Fibroblast of skin of abdomen (primary cell): ENCODE results near the gene SDHB.
A peak's percentile ranks its signal among the peaks of the same experiment; 100 is the strongest.

ENCODE experiments used
- DNase-seq: peaks from one replicate; pipeline ENCODE4 v3.0.0-alpha.2; 2013

Gene SDHB

GRCh38 chr1:17075470-17076255 is 21.8 kb upstream of the SDHB start:
- no peak for DNase-seq

- no peak for DNase-seq
Measured at GRCh38 chr1:17071794-17072193, 18.0 kb upstream of the SDHB start.

- no peak for DNase-seq
Measured at GRCh38 chr1:17070163-17070525, 16.3 kb upstream of the SDHB start.

GRCh38 chr1:17069452-17070162 is 15.8 kb upstream of the SDHB start:
- DNase-seq: no peak

GRCh38 chr1:17068789-17069188 is 15.0 kb upstream of the SDHB start:
- DNase-seq: no peak

- DNase-seq: no peak
Measured at GRCh38 chr1:17067465-17068240, 13.8 kb upstream of the SDHB start.

- DNase-seq: no peak
Measured at GRCh38 chr1:17067069-17067426, 13.2 kb upstream of the SDHB start.

GRCh38 chr1:17066361-17067068 is 12.7 kb upstream of the SDHB start:
- no peak for DNase-seq

- DNase-seq: no peak
Measured at GRCh38 chr1:17065666-17066065, 11.8 kb upstream of the SDHB start.

GRCh38 chr1:17062751-17063150 is 8.9 kb upstream of the SDHB start:
- peak; percentile 15 for DNase-seq

- DNase-seq: no peak
Measured at GRCh38 chr1:17061892-17062291, 8.1 kb upstream of the SDHB start.

- no peak for DNase-seq
Measured at GRCh38 chr1:17061486-17061885, 7.7 kb upstream of the SDHB start.

- no peak for DNase-seq
Measured at GRCh38 chr1:17060306-17060749, 6.5 kb upstream of the SDHB start.

GRCh38 chr1:17059391-17060305 is 5.8 kb upstream of the SDHB start:
- DNase-seq: peak; percentile 65

GRCh38 chr1:17056551-17056950 is 2.7 kb upstream of the SDHB start:
- DNase-seq: no peak

- no peak for DNase-seq
Measured at GRCh38 chr1:17055801-17056200, 2.0 kb upstream of the SDHB start.

- DNase-seq: no peak
Measured at GRCh38 chr1:17053086-17053684, 647 bp downstream of the SDHB start.

- DNase-seq: no peak
Measured at GRCh38 chr1:17052641-17053040, 1.2 kb downstream of the SDHB start.

GRCh38 chr1:17052038-17052437 is 1.8 kb downstream of the SDHB start:
- no peak for DNase-seq

- DNase-seq: no peak
Measured at GRCh38 chr1:17047924-17048323, 5.9 kb downstream of the SDHB start.

- DNase-seq: no peak
Measured at GRCh38 chr1:17046334-17046657, 7.5 kb downstream of the SDHB start.
